CD14-positive monocyte (primary cell): ENCODE measurements around the gene GYS2. TPM values are rescaled to one million over a fixed set of nuclear protein-coding genes. Genes with fewer than 3 reads are reported as not detected.

Experiments
- DNase-seq, 3 donors: peaks; one replicate each; pipeline ENCODE4 v3.0.0-alpha.2; 2011 to 2022
- H2AFZ ChIP-seq: 2 replicates; pipeline ENCODE4 v1.6.0; 2012; ENCODE audit warnings: mild to moderate bottlenecking, low read depth, low read length, inconsistent platforms; ENCODE audit not compliant: insufficient read depth, poor library complexity, severe bottlenecking
- H3K27ac ChIP-seq, 2 donors: 1 replicate in 1 of 2; 2 replicates in 1 of 2; pipeline ENCODE4 v1.5.1; 2012 to 2013; ENCODE audit warnings: low read length in 2 of 2, control low read depth in 1 of 2, inconsistent platforms in 1 of 2, low read depth in 1 of 2, mild to moderate bottlenecking in 1 of 2
- H3K27me3 ChIP-seq, 2 donors: one replicate each; pipeline versions ENCODE4 v1.6.0 to v1.6.1; 2011 to 2013; ENCODE audit warnings: low read length in 2 of 2; ENCODE audit not compliant: control insufficient read depth in 2 of 2, insufficient read depth in 2 of 2
- H3K36me3 ChIP-seq, 2 donors: replicated peaks in 1 of 2; 1 replicate in 1 of 2; 2 replicates in 1 of 2; pipeline versions ENCODE4 v1.5.1 to v1.6.1; 2012 to 2013; ENCODE audit warnings: low read length in 2 of 2, control low read depth in 1 of 2, inconsistent platforms in 1 of 2, mild to moderate bottlenecking in 1 of 2; ENCODE audit not compliant: insufficient read depth in 2 of 2, control insufficient read depth in 1 of 2
- H3K4me1 ChIP-seq, 2 donors: 1 replicate in 1 of 2; 2 replicates in 1 of 2; pipeline versions ENCODE4 v1.5.1 to v1.6.1; 2012 to 2013; ENCODE audit warnings: low read length in 2 of 2, control low read depth in 1 of 2, inconsistent platforms in 1 of 2, mild to moderate bottlenecking in 1 of 2, moderate library complexity in 1 of 2; ENCODE audit not compliant: insufficient read depth in 2 of 2, control insufficient read depth in 1 of 2
- H3K4me2 ChIP-seq: replicated peaks from 2 replicates; pipeline ENCODE3; 2012; ENCODE audit warnings: low read length, moderate library complexity, mild to moderate bottlenecking; ENCODE audit not compliant: poor library complexity, severe bottlenecking; ENCODE audit errors: extremely low read depth
- H3K4me3 ChIP-seq, 3 experiments: fragments of 200-600 bp in 1 of 3; sonication (generic) in 1 of 3; replicated peaks in 1 of 3; 1 replicate in 2 of 3; 2 replicates in 1 of 3; pipeline ENCODE4 v1.5.1; 2011 to 2013; ENCODE audit warnings: low read length in 3 of 3, mild to moderate bottlenecking in 3 of 3, control low read depth in 2 of 3, low read depth in 2 of 3, inconsistent platforms in 1 of 3, moderate library complexity in 1 of 3
- H3K79me2 ChIP-seq: 2 replicates; pipeline ENCODE4 v1.6.0; 2012; ENCODE audit warnings: mild to moderate bottlenecking, control low read depth, inconsistent platforms, low read length, moderate library complexity; ENCODE audit not compliant: insufficient read depth
- H3K9ac ChIP-seq: 2 replicates; pipeline ENCODE4 v1.6.0; 2017; ENCODE audit warnings: low read length, mild to moderate bottlenecking; ENCODE audit not compliant: insufficient read depth, poor library complexity, severe bottlenecking
- H3K9me3 ChIP-seq, 2 donors: replicated peaks in 1 of 2; 1 replicate in 1 of 2; 2 replicates in 1 of 2; pipeline versions ENCODE4 v1.5.1 to v1.6.1; 2012 to 2013; ENCODE audit warnings: low read length in 2 of 2, control low read depth in 1 of 2; ENCODE audit not compliant: control insufficient read depth in 1 of 2, insufficient read depth in 1 of 2
- H4K20me1 ChIP-seq: 2 replicates; pipeline ENCODE4 v1.6.0; 2012; ENCODE audit warnings: mild to moderate bottlenecking, low read length, control low read depth, moderate library complexity; ENCODE audit not compliant: insufficient read depth
- H3K27ac Mint-ChIP-seq, 7 donors: one replicate each; pipeline ENCODE4 v1.8.0; 2020; ENCODE audit warnings: mild to moderate bottlenecking in 7 of 7, mixed read lengths in 7 of 7, moderate library complexity in 6 of 7, inconsistent platforms in 2 of 7
- H3K27me3 Mint-ChIP-seq, 3 donors: one replicate each; pipeline ENCODE4 v1.8.0; 2021 to 2022; ENCODE audit warnings: low read depth in 3 of 3, mild to moderate bottlenecking in 3 of 3, mixed read lengths in 3 of 3, moderate library complexity in 3 of 3, inconsistent platforms in 1 of 3
- H3K36me3 Mint-ChIP-seq, 2 donors: one replicate each; pipeline ENCODE4 v1.8.0; 2020; ENCODE audit warnings: mixed read lengths in 2 of 2, inconsistent platforms in 1 of 2, mild to moderate bottlenecking in 1 of 2
- H3K4me1 Mint-ChIP-seq: one replicate; pipeline ENCODE4 v1.8.0; 2020; ENCODE audit warnings: mild to moderate bottlenecking, mixed read lengths
- H3K4me3 Mint-ChIP-seq, 2 donors: one replicate each; pipeline ENCODE4 v1.8.0; 2020; ENCODE audit warnings: mild to moderate bottlenecking in 2 of 2, mixed read lengths in 2 of 2, moderate library complexity in 1 of 2
- H3K9me3 Mint-ChIP-seq, 7 donors: one replicate each; pipeline ENCODE4 v1.8.0; 2020 to 2022; ENCODE audit warnings: mixed read lengths in 7 of 7, mild to moderate bottlenecking in 6 of 7, moderate library complexity in 6 of 7, inconsistent platforms in 2 of 7
- CTCF ChIP-seq: fragments of 200-600 bp; IDR thresholded peaks from one replicate; pipeline ENCODE4 v1.8.0; 2022; ENCODE audit warnings: antibody characterized with exemption, mild to moderate bottlenecking
- WGBS: methylation state at CpG from one replicate; pipeline ENCODE4 v1.1.5; 2013; ENCODE audit warnings: missing lambda C conversion rate; ENCODE audit not compliant: insufficient coverage; 5-methylcytosine and 5-hydroxymethylcytosine counted together
- intact Hi-C, 2 donors: fragments of 100-400 bp; cut with micrococcal nuclease; formaldehyde crosslinking; loops; one replicate each; pipeline versions ENCODE4 v1.15.0 to v1.15.1; 2023
- polyA plus RNA-seq, 3 donors: library from polyadenylated mRNA; depleted of rRNA in 1 of 3; unstranded in 2 of 3; stranded (reverse) in 1 of 3; fragments of 300-500 nt in 2 of 3; fragments of >200 nt in 1 of 3; fragmentation: Illumina TruSeq in 2 of 3; gene quantifications; 1 replicate in 2 of 3; 2 replicates in 1 of 3; pipeline ENCODE4 v1.2.3, GENCODE V29; 2012 to 2021

GYS2 gene
- polyA plus RNA-seq, 3 donors = not detected

- H3K4me2 ChIP-seq = no peak overlapping the region
- H3K27ac ChIP-seq = no peak overlapping the region
- Mint-ChIP-seq H3K27ac (no peak overlapping the region), H3K9me3 (no peaks in the 10 kb centered on the region), H3K4me3 (no peak overlapping the region), H3K36me3 (peaks cover 46 to 57% of the 10 kb centered on the region in 2 donors), H3K4me1 (no peaks in the 10 kb centered on the region), H3K27me3 (no peaks in the 10 kb centered on the region)
- DNase-seq = no peak
- H3K27me3 ChIP-seq = no peaks in the 10 kb centered on the region
- no peaks in the 10 kb centered on the region for H3K79me2 ChIP-seq
- no peaks in the 10 kb centered on the region for H4K20me1 ChIP-seq
- no peak overlapping the region for H3K9ac ChIP-seq
- no peak overlapping the region for H3K4me3 ChIP-seq
- no peaks in the 10 kb centered on the region for H3K9me3 ChIP-seq
- no peaks in the 10 kb centered on the region for H3K4me1 ChIP-seq
- H2AFZ ChIP-seq = no peak overlapping the region
- no CpG with 5 or more reads among the region's 2 CpGs for WGBS
- no peak for TF ChIP-seq CTCF
- peaks cover 57 to 73% of the 10 kb centered on the region in 2 donors for H3K36me3 ChIP-seq
- intact Hi-C loops = no loop called here
Measured at GRCh38 chr12:21516281-21516680, 88.4 kb downstream of the GYS2 start.

- peaks cover 49 to 67% of the 10 kb centered on the region in 2 donors for H3K36me3 Mint-ChIP-seq
- H3K27me3 ChIP-seq = no peaks in the 10 kb centered on the region
- H3K4me3 Mint-ChIP-seq = no peak overlapping the region
- no peaks in the 10 kb centered on the region for H3K9me3 Mint-ChIP-seq
- H3K4me1 ChIP-seq = no peaks in the 10 kb centered on the region
- H3K79me2 ChIP-seq = peaks cover 37% of the 10 kb centered on the region
- H3K4me2 ChIP-seq = no peak overlapping the region
- H3K27ac ChIP-seq = no peak overlapping the region
- 50% methylated on average over 2 of the region's 2 CpGs for WGBS
- no peak overlapping the region for H2AFZ ChIP-seq
- H3K4me3 ChIP-seq = no peak overlapping the region
- H3K9ac ChIP-seq = no peak overlapping the region
- peaks cover 2% of the 10 kb centered on the region for H3K4me1 Mint-ChIP-seq
- H4K20me1 ChIP-seq = peaks cover 12% of the 10 kb centered on the region
- no peak for TF ChIP-seq CTCF
- no peaks in the 10 kb centered on the region for H3K9me3 ChIP-seq
- no peak for DNase-seq
- no peaks in the 10 kb centered on the region for H3K27me3 Mint-ChIP-seq
- H3K27ac Mint-ChIP-seq = peak overlapping the region in 2 of 7 donors; percentile 59 to 74
- peaks cover 52 to 78% of the 10 kb centered on the region in 2 donors for H3K36me3 ChIP-seq
- intact Hi-C loops = loop anchor here in 1 of 2 donors (10.0 kb wide), 1 partner anchor 75 kb away; the partner anchor contains the start of gene PYROXD1
Measured at GRCh38 chr12:21509768-21510167, 94.9 kb downstream of the GYS2 start.
